Vagina (tissue), 2 donors: Measurements from ENCODE around the gene BMPR1A. TPM values are rescaled to one million over a fixed set of nuclear protein-coding genes. Genes with fewer than 3 reads are reported as not detected.

Experiments
- DNase-seq, 2 donors: peaks; one replicate each; pipeline ENCODE4 v3.0.0-alpha.2; 2017; ENCODE audit errors: extremely low spot score in 2 of 2
- H3K27ac ChIP-seq: fragments of 200-600 bp; sonication (generic); one replicate; pipeline ENCODE4 v1.5.1; 2019
- H3K27me3 ChIP-seq: fragments of 200-600 bp; sonication (generic); one replicate; pipeline ENCODE4 v1.5.1; 2019
- H3K36me3 ChIP-seq, 2 donors: fragments of 200-600 bp; sonication (generic); one replicate each; pipeline ENCODE4 v1.5.1; 2017 to 2019
- H3K4me1 ChIP-seq: fragments of 200-600 bp; sonication (generic); one replicate; pipeline ENCODE4 v1.5.1; 2019
- H3K4me3 ChIP-seq, 2 donors: fragments of 200-600 bp; sonication (generic); 1 replicate in 1 of 2; 2 replicates in 1 of 2; pipeline ENCODE4 v1.5.1; 2016 to 2019
- H3K9me3 ChIP-seq: fragments of 200-600 bp; sonication (generic); one replicate; pipeline ENCODE4 v1.5.1; 2019
- POLR2A ChIP-seq, 2 donors: fragments of 450-650 bp; IDR thresholded peaks; one replicate each; pipeline ENCODE4 v1.6.1; 2017; ENCODE audit warnings: antibody characterized with exemption in 2 of 2, mild to moderate bottlenecking in 2 of 2, moderate library complexity in 2 of 2
- POLR2AphosphoS5 ChIP-seq, 2 donors: sonication (generic); formaldehyde crosslinking; IDR thresholded peaks; one replicate each; pipeline ENCODE4 v1.9.0; 2017; ENCODE audit warnings: antibody characterized with exemption in 2 of 2, mild to moderate bottlenecking in 2 of 2, low read depth in 1 of 2; ENCODE audit not compliant: insufficient read depth in 1 of 2
- intact Hi-C: fragments of 100-400 bp; cut with DNase I; formaldehyde crosslinking; loops from one replicate; pipeline ENCODE4 v1.15.1; 2023
- total RNA-seq: library from RNA; depleted of rRNA; stranded (reverse); fragments of >200 nt; gene quantifications from one replicate; pipeline ENCODE4 v1.2.3, GENCODE V29; 2016
- TF ChIP-seq, protein P1 (sequence below), 3 experiments: fragments of 450-650 bp in 2 of 3; fragments of 200-600 bp in 1 of 3; sonication (generic) in 1 of 3; IDR thresholded peaks; one replicate each; pipeline ENCODE4 v1.5.1; 2017 to 2019; ENCODE audit warnings: antibody characterized with exemption in 3 of 3, mild to moderate bottlenecking in 2 of 3, moderate library complexity in 2 of 3

BMPR1A gene
- total RNA-seq, 1 donor from 2014 or later = 33.1 TPM

GRCh38 chr10:86725980-86726676, 30.3 kb upstream of the BMPR1A start:
- intact Hi-C loops = no loop called here
- no peaks in the 10 kb centered on the region for H3K9me3 ChIP-seq
- no peak overlapping the region for H3K27ac ChIP-seq
- H3K27me3 ChIP-seq = no peaks in the 10 kb centered on the region
- no peaks in the 10 kb centered on the region for H3K4me1 ChIP-seq
- H3K36me3 ChIP-seq = no peaks in the 10 kb centered on the region
- no peak overlapping the region for H3K4me3 ChIP-seq
- DNase-seq = peak in 1 of 2 donors; percentile 70
- TF ChIP-seq, protein P1, sequence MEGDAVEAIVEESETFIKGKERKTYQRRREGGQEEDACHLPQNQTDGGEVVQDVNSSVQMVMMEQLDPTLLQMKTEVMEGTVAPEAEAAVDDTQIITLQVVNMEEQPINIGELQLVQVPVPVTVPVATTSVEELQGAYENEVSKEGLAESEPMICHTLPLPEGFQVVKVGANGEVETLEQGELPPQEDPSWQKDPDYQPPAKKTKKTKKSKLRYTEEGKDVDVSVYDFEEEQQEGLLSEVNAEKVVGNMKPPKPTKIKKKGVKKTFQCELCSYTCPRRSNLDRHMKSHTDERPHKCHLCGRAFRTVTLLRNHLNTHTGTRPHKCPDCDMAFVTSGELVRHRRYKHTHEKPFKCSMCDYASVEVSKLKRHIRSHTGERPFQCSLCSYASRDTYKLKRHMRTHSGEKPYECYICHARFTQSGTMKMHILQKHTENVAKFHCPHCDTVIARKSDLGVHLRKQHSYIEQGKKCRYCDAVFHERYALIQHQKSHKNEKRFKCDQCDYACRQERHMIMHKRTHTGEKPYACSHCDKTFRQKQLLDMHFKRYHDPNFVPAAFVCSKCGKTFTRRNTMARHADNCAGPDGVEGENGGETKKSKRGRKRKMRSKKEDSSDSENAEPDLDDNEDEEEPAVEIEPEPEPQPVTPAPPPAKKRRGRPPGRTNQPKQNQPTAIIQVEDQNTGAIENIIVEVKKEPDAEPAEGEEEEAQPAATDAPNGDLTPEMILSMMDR (IDR thresholded peaks at IDR 0.05) = no peak
- TF ChIP-seq POLR2A (IDR thresholded peaks at IDR 0.05) = no peak

- no peak for TF ChIP-seq POLR2A (IDR thresholded peaks at IDR 0.05)
- TF ChIP-seq POLR2AphosphoS5 (IDR thresholded peaks at IDR 0.05; ENCODE audit: insufficient read depth in 1 of 2, low read depth in 1 of 2) = no peak
- TF ChIP-seq, protein P1 (IDR thresholded peaks at IDR 0.05) = no peak
- no peaks in the 10 kb centered on the region for H3K36me3 ChIP-seq
- no peak overlapping the region for H3K4me3 ChIP-seq
- intact Hi-C loops = no loop called here
- no peaks in the 10 kb centered on the region for H3K9me3 ChIP-seq
- H3K27ac ChIP-seq = no peak overlapping the region
- H3K27me3 ChIP-seq = no peaks in the 10 kb centered on the region
- DNase-seq = no peak
- H3K4me1 ChIP-seq = no peaks in the 10 kb centered on the region
Observed at GRCh38 chr10:86726677-86726999, 29.8 kb upstream of the BMPR1A start.

DNA sequence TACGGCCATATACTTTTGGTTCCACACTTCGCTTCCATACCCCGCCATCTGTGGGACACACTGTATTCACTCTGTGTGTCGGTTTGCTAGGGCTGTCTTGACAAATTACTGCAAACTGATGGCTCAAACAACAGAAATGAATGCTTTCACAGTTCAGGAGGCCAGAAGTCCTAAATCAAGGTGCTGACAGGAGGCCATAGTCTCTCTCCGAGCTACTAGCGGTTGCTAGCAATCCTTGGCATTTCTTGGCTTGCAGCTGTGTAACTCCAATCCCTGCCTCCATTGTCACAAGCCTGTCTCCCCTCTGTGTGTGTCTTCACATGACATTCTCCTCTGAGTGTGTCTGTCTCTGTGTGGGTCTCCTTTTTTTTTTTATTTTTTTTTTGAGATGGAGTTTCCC, 28.9 kb upstream of the BMPR1A start:
- H3K4me1 ChIP-seq = no peaks in the 10 kb centered on the region
- intact Hi-C loops = no loop called here
- H3K4me3 ChIP-seq = no peak overlapping the region
- no peak overlapping the region for H3K27ac ChIP-seq
- TF ChIP-seq POLR2AphosphoS5 (IDR thresholded peaks at IDR 0.05; ENCODE audit: insufficient read depth in 1 of 2, low read depth in 1 of 2) (no peak), POLR2A (IDR thresholded peaks at IDR 0.05) (no peak)
- TF ChIP-seq, protein P1 (IDR thresholded peaks at IDR 0.05) = no peak
- no peaks in the 10 kb centered on the region for H3K36me3 ChIP-seq
- no peaks in the 10 kb centered on the region for H3K27me3 ChIP-seq
- H3K9me3 ChIP-seq = no peaks in the 10 kb centered on the region
- no peak for DNase-seq

GRCh38 chr10:86728056-86728455, 28.4 kb upstream of the BMPR1A start:
- Histone ChIP-seq H3K27me3 (no peaks in the 10 kb centered on the region), H3K4me3 (no peak overlapping the region), H3K36me3 (no peaks in the 10 kb centered on the region), H3K9me3 (no peaks in the 10 kb centered on the region), H3K27ac (no peak overlapping the region), H3K4me1 (no peaks in the 10 kb centered on the region)
- TF ChIP-seq, protein P1 (IDR thresholded peaks at IDR 0.05) = no peak
- no peak for TF ChIP-seq POLR2A (IDR thresholded peaks at IDR 0.05)
- no peak for TF ChIP-seq POLR2AphosphoS5 (IDR thresholded peaks at IDR 0.05; ENCODE audit: insufficient read depth in 1 of 2, low read depth in 1 of 2)
- no peak for DNase-seq
- intact Hi-C loops = no loop called here

DNA sequence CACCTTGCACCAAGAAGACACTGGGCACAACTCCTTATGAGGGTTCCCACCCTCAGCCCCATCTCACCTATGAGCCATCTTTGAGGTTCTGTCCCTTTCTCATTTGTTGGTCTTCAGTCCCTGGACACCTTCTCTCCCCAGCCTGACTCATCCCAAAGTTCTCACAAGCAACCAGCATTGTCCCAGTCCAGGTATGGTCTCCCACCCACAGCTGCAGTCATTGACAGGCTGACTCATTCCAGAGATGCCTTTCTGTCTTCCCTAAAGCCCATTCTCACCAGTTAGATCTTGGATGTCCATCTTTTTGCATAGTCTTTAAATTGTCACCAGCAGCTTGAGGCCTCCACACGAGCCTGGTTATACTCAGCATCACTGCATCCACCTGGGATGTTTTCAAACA, 26.7 kb upstream of the BMPR1A start:
- Histone ChIP-seq H3K27ac (no peak overlapping the region), H3K4me3 (no peak overlapping the region), H3K27me3 (no peaks in the 10 kb centered on the region), H3K4me1 (no peaks in the 10 kb centered on the region), H3K9me3 (no peaks in the 10 kb centered on the region), H3K36me3 (no peaks in the 10 kb centered on the region)
- intact Hi-C loops = no loop called here
- no peak for TF ChIP-seq POLR2AphosphoS5 (IDR thresholded peaks at IDR 0.05; ENCODE audit: insufficient read depth in 1 of 2, low read depth in 1 of 2)
- TF ChIP-seq, protein P1 (IDR thresholded peaks at IDR 0.05) = no peak
- DNase-seq = no peak
